Thyroid gland (tissue), 4 donors: Measurements from ENCODE around the gene GLIPR1L2. TPM values are rescaled to one million over a fixed set of nuclear protein-coding genes. Genes with fewer than 3 reads are reported as not detected.

Experiments used
- DNase-seq, 2 donors: peaks; one replicate each; pipeline ENCODE4 v3.0.0-alpha.2; 2019
- H3K27ac ChIP-seq, 3 donors: fragments of 200-600 bp; sonication (generic); 1 replicate in 2 of 3; 2 replicates in 1 of 3; pipeline ENCODE4 v1.5.1; 2016 to 2019; ENCODE audit warnings: mild to moderate bottlenecking in 1 of 3, moderate library complexity in 1 of 3
- H3K27me3 ChIP-seq: fragments of 200-600 bp; sonication (generic); one replicate; pipeline ENCODE4 v1.5.1; 2019
- H3K36me3 ChIP-seq, 2 donors: fragments of 200-600 bp; sonication (generic); one replicate each; pipeline ENCODE4 v1.5.1; 2016 to 2019
- H3K4me1 ChIP-seq, 2 donors: fragments of 200-600 bp; sonication (generic); one replicate each; pipeline ENCODE4 v1.5.1; 2017 to 2019
- H3K4me3 ChIP-seq, 3 donors: fragments of 200-600 bp; sonication (generic); replicated peaks in 1 of 3; 1 replicate in 2 of 3; 2 replicates in 1 of 3; pipeline ENCODE4 v1.5.1; 2016; ENCODE audit warnings: mild to moderate bottlenecking in 1 of 3
- H3K9me3 ChIP-seq: fragments of 200-600 bp; sonication (generic); one replicate; pipeline ENCODE4 v1.5.1; 2017
- POLR2A ChIP-seq, 2 donors: fragments of 450-650 bp; IDR thresholded peaks; one replicate each; pipeline ENCODE4 v1.6.1; 2017; ENCODE audit warnings: antibody characterized with exemption in 2 of 2, mild to moderate bottlenecking in 2 of 2, moderate library complexity in 1 of 2
- WGBS, 2 donors: methylation state at CpG; one replicate each; pipeline ENCODE4 v1.1.5; 2017; 5-methylcytosine and 5-hydroxymethylcytosine counted together
- intact Hi-C: fragments of 100-400 bp; cut with DNase I; formaldehyde crosslinking; loops from one replicate; pipeline ENCODE4 v1.15.1; 2023
- total RNA-seq, 4 donors: library from RNA; depleted of rRNA; stranded (reverse); fragments of >200 nt; gene quantifications; one replicate each; pipeline ENCODE4 v1.2.3, GENCODE V29; 2016
- TF ChIP-seq, protein P1 (sequence below), 6 experiments: fragments of 200-600 bp in 3 of 6; fragments of 450-650 bp in 3 of 6; sonication (generic) in 3 of 6; IDR thresholded peaks; one replicate each; pipeline ENCODE4 v1.5.1; 2016 to 2019; ENCODE audit warnings: antibody characterized with exemption in 6 of 6, mild to moderate bottlenecking in 2 of 6, inconsistent platforms in 1 of 6, moderate library complexity in 1 of 6

The GLIPR1L2 gene
- total RNA-seq, 4 donors from 2014 or later = 0.38 to 6.5 (median 2.2) TPM

- 93 to 97% methylated on average over 1 of the region's 1 CpG for WGBS, 2 donors
- no peaks in the 10 kb centered on the region for H3K36me3 ChIP-seq
- no peaks in the 10 kb centered on the region for H3K27me3 ChIP-seq
- no peak for TF ChIP-seq POLR2A (IDR thresholded peaks at IDR 0.05)
- TF ChIP-seq, protein P1, sequence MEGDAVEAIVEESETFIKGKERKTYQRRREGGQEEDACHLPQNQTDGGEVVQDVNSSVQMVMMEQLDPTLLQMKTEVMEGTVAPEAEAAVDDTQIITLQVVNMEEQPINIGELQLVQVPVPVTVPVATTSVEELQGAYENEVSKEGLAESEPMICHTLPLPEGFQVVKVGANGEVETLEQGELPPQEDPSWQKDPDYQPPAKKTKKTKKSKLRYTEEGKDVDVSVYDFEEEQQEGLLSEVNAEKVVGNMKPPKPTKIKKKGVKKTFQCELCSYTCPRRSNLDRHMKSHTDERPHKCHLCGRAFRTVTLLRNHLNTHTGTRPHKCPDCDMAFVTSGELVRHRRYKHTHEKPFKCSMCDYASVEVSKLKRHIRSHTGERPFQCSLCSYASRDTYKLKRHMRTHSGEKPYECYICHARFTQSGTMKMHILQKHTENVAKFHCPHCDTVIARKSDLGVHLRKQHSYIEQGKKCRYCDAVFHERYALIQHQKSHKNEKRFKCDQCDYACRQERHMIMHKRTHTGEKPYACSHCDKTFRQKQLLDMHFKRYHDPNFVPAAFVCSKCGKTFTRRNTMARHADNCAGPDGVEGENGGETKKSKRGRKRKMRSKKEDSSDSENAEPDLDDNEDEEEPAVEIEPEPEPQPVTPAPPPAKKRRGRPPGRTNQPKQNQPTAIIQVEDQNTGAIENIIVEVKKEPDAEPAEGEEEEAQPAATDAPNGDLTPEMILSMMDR (IDR thresholded peaks at IDR 0.05) = no peak
- H3K4me3 ChIP-seq = no peak overlapping the region
- intact Hi-C loops = no loop called here
- DNase-seq = no peak
- no peaks in the 10 kb centered on the region for H3K4me1 ChIP-seq
- no peak overlapping the region for H3K27ac ChIP-seq
- H3K9me3 ChIP-seq = no peaks in the 10 kb centered on the region
These were observed 24.3 kb upstream of the GLIPR1L2 start for GRCh38 chr12:75366629-75367028.

DNA sequence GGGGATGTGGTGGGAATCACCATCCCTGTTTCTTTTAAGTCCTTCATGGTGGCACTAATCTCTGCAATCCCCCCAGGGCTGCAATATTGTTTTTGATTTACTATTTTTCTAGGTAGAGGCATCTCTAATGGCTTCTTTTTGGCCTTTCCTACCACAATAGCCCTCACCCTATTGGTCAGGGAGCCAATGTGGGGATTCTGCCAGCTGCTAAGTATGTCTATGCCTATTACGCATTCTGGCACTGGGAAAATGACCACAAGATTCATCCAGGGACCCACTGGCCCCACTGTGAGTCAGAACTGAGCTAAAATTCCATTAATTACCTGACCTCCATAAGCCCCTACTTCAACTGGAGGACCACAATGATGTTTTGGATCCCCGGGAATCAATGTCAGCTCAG is 15.9 kb upstream of the GLIPR1L2 start:
- Histone ChIP-seq H3K36me3 (no peaks in the 10 kb centered on the region), H3K9me3 (no peaks in the 10 kb centered on the region), H3K27ac (no peak overlapping the region), H3K27me3 (no peaks in the 10 kb centered on the region), H3K4me1 (no peaks in the 10 kb centered on the region), H3K4me3 (no peak overlapping the region)
- intact Hi-C loops = no loop called here
- TF ChIP-seq POLR2A (IDR thresholded peaks at IDR 0.05) = no peak
- TF ChIP-seq, protein P1 (IDR thresholded peaks at IDR 0.05) = no peak
- WGBS, 2 donors = 94 to 100% methylated on average over 2 of the region's 2 CpGs
- DNase-seq = no peak

DNA sequence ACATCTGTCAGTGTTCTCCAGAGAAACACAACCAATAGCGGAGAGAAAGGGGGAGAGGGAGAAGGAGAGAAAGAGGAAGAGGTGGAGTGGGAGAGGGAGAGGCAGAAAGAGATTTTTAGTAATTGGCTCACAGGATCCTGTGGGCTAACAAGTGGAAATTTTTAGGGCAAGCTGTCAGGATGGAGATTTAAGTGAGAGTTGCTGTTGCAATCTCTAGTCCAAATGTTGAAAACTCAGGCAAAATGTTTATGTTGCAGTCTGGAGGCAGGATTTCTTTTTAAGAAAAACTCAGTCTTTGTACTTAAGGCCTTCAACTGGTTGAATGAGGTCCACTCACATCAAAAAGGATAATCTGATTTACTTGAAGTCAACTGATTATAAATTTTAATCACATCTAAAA is 12.5 kb upstream of the GLIPR1L2 start:
- Histone ChIP-seq H3K4me3 (no peak overlapping the region), H3K27ac (no peak overlapping the region), H3K4me1 (no peaks in the 10 kb centered on the region), H3K27me3 (no peaks in the 10 kb centered on the region), H3K9me3 (no peaks in the 10 kb centered on the region), H3K36me3 (no peaks in the 10 kb centered on the region)
- intact Hi-C loops = no loop called here
- TF ChIP-seq POLR2A (IDR thresholded peaks at IDR 0.05) = no peak
- TF ChIP-seq, protein P1 (IDR thresholded peaks at IDR 0.05) = no peak
- no peak for DNase-seq
- WGBS, 2 donors = 89 to 95% methylated on average over 1 of the region's 1 CpG

- 90 to 93% methylated on average over 1 of the region's 1 CpG for WGBS, 2 donors
- H3K27me3 ChIP-seq = no peaks in the 10 kb centered on the region
- H3K9me3 ChIP-seq = no peaks in the 10 kb centered on the region
- no peaks in the 10 kb centered on the region for H3K36me3 ChIP-seq
- intact Hi-C loops = no loop called here
- peak overlapping the region; percentile 53 to 98 (median 86) for H3K27ac ChIP-seq
- no peak for DNase-seq
- H3K4me1 ChIP-seq = peaks cover 23% of the 10 kb centered on the region in 2 donors
- H3K4me3 ChIP-seq = no peak overlapping the region
- TF ChIP-seq, protein P1 (IDR thresholded peaks at IDR 0.05) = no peak
- no peak for TF ChIP-seq POLR2A (IDR thresholded peaks at IDR 0.05)
These were observed 1.8 kb upstream of the GLIPR1L2 start for GRCh38 chr12:75389061-75389460.

DNA sequence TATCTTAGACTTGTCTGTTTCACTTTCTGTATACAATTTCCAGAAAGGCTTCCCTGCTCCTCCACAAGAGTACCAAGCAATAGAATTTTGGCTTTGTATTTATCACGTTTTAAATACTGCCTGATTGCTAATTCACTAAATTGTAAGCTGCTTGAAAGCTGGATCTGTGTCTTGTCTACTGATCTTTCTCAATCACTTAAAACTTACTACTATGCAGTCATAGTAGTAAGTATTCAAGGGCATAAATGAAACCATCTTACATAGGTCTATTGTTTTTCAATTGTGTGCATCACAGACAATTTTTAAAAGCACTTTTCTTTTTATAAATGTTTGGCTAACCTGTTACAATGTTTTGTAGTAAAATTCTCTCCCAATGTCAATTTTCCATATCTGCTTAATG is 1.2 kb upstream of the GLIPR1L2 start:
- 55 to 59% methylated on average over 1 of the region's 1 CpG for WGBS, 2 donors
- intact Hi-C loops = no loop called here
- DNase-seq = no peak
- Histone ChIP-seq H3K27me3 (no peaks in the 10 kb centered on the region), H3K9me3 (no peaks in the 10 kb centered on the region), H3K27ac (peak overlapping the region; percentile 53 to 98 (median 86)), H3K36me3 (no peaks in the 10 kb centered on the region), H3K4me1 (peaks cover 23% of the 10 kb centered on the region in 2 donors), H3K4me3 (no peak overlapping the region)
- TF ChIP-seq, protein P1 (IDR thresholded peaks at IDR 0.05) = no peak
- no peak for TF ChIP-seq POLR2A (IDR thresholded peaks at IDR 0.05)
